K562 (cell line): ENCODE results near the gene C9orf50. TPM values are rescaled to one million over a fixed set of nuclear protein-coding genes. Genes with fewer than 3 reads are reported as not detected.

ENCODE experiments used
- ARID2 ChIP-seq: fragments of 450-650 bp; IDR thresholded peaks from 2 replicates; pipeline ENCODE4 v1.6.1; 2017; ENCODE audit warnings: antibody characterized with exemption, mild to moderate bottlenecking
- DACH1 ChIP-seq: fragments of 450-650 bp; IDR thresholded peaks from 2 replicates; pipeline ENCODE4 v1.6.1; 2018; ENCODE audit not compliant: partially characterized antibody
- HINFP ChIP-seq: fragments of 450-650 bp; conservative IDR thresholded peaks from 2 replicates; pipeline ENCODE4 v1.6.1; 2016; ENCODE audit warnings: missing genetic modification characterization, low read depth, mild to moderate bottlenecking, control low read depth, missing compliant biosample characterization
- HMBOX1 ChIP-seq: sonication (generic); IDR thresholded peaks from 2 replicates; pipeline ENCODE4 v1.6.1; 2016
- HNRNPK ChIP-seq: fragments of 200-400 bp; formaldehyde crosslinking; IDR thresholded peaks from one replicate; pipeline ENCODE4 v1.6.1; 2018; ENCODE audit warnings: mild to moderate bottlenecking, low read depth, low read length; ENCODE audit not compliant: poor library complexity, severe bottlenecking
- RHOXF2B ChIP-seq: fragments of 250-450 bp; sonication (Bioruptor Pico); conservative IDR thresholded peaks from 2 replicates; pipeline ENCODE4 v1.5.1; 2021
- USF2 ChIP-seq: sonication (generic); formaldehyde crosslinking; IDR thresholded peaks from 2 replicates; pipeline ENCODE4 v1.5.0; 2020; ENCODE audit warnings: missing genetic modification reagents
- ZNF217 ChIP-seq: sonication (generic); formaldehyde crosslinking; IDR thresholded peaks from 2 replicates; pipeline ENCODE4 v1.8.0; 2022; ENCODE audit warnings: mild to moderate bottlenecking, missing genetic modification reagents
- ZNF584 ChIP-seq: fragments of 200-800 bp; sonication (Bioruptor generic); IDR thresholded peaks from 2 replicates; pipeline ENCODE4 v1.6.1; 2016; ENCODE audit warnings: low read depth, mild to moderate bottlenecking, missing genetic modification characterization, missing compliant biosample characterization
- ZNF639 ChIP-seq, 2 experiments: fragments of 200-800 bp in 1 of 2; sonication (Bioruptor generic) in 1 of 2; sonication (generic) in 1 of 2; formaldehyde crosslinking in 1 of 2; IDR thresholded peaks in 1 of 2; conservative IDR thresholded peaks in 1 of 2; 2 replicates each; pipeline versions ENCODE4 v1.5.0 to v1.6.1; 2016 to 2020; ENCODE audit warnings: missing compliant biosample characterization in 1 of 2, missing genetic modification characterization in 1 of 2, missing genetic modification reagents in 1 of 2
- polyA plus RNA-seq, 8 experiments: library from polyadenylated mRNA; depleted of rRNA in 4 of 8; stranded (reverse) in 5 of 8; unstranded in 3 of 8; fragments of >200 nt; fragmentation: Nextera tagmentation in 2 of 8; fragmentation: Illumina TruSeq in 1 of 8; extraction: Ambion mirVana in 2 of 8; extraction: Trizol in 1 of 8; gene quantifications; 2 replicates each; pipeline versions ENCODE4 v1.2.1 to v1.2.3, GENCODE V29; 2011 to 2014; ENCODE audit warnings: inconsistent platforms in 1 of 8, missing spikeins in 1 of 8
- total RNA-seq, 7 experiments: library from RNA; depleted of rRNA in 6 of 7; stranded (reverse); fragments of >200 nt in 6 of 7; fragmentation: Illumina TruSeq in 2 of 7; extraction: Trizol in 2 of 7; gene quantifications; 2 replicates each; pipeline versions ENCODE4 v1.2.1 to v1.2.3, GENCODE V29; 2011 to 2021; ENCODE audit warnings: low replicate concordance in 1 of 7
- TF ChIP-seq, protein P1 (sequence below): fragments of 250-450 bp; sonication (Bioruptor Pico); IDR thresholded peaks from 2 replicates; pipeline ENCODE4 v1.8.0; 2021; ENCODE audit warnings: moderate library complexity, mild to moderate bottlenecking, inconsistent platforms

The C9orf50 gene
- total and polyA plus RNA-seq, 9 of the 15 experiments (the other 6 are each of a cell fraction or from before 2014, with no cell fraction given): not detected

DNA sequence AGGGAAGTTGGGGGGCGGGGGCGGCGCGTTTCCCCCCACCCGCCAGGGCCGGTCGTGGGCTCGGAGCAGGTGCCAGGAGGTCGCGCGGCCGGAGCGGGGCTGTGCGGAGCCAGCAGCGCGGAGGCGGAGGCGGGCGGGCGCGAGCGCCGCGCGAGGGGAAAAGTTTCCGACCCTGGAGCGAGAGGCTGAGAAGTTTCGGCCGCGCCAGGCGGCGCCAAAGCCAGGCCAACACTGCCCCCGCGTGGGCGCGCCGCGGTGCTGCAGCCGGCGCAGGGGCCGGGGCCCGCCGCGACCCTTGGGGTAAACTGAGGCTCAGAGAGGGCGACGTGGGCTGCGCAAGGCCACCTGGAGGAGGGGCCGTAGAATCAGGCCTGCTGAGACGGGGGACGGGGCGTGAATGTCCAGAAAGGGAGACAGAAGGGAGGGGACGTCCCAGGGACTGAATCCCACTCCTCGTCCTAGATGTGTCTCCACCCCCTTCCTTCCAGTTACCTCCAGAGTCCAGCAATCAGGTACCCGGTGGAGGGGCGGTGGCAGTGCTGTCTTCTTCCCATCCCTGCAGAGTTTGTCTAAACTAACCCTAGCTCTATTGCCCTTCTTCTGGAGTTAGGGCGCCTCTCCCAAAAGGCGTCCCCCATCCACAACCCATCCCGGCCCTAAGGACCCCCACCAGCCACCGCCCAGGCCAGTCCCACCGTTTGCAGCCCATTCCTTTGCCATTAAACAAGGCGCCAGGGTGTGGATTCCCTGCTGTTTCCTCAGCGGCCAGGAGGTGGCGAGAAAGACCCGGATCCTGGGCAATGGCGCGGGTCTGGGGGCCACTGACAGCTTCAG, 10.2 kb downstream of the C9orf50 start (continued):
- TF ChIP-seq ZNF584 (CRISPR knock-in tag): no peak
- TF ChIP-seq RHOXF2B (CRISPR knock-in tag): no peak
- TF ChIP-seq HINFP (tag): no peak
- peak; percentile 9 for TF ChIP-seq HNRNPK
- TF ChIP-seq USF2: no peak
- TF ChIP-seq ZNF639 (CRISPR knock-in tag; conservative IDR thresholded peaks at IDR 0.05 in 1 of 2, IDR thresholded peaks at IDR 0.05 in 1 of 2): no peak
- TF ChIP-seq ARID2: 0 out of 2 replicates have a peak, but pooled peaks have one; percentile 29
- TF ChIP-seq, protein P1, sequence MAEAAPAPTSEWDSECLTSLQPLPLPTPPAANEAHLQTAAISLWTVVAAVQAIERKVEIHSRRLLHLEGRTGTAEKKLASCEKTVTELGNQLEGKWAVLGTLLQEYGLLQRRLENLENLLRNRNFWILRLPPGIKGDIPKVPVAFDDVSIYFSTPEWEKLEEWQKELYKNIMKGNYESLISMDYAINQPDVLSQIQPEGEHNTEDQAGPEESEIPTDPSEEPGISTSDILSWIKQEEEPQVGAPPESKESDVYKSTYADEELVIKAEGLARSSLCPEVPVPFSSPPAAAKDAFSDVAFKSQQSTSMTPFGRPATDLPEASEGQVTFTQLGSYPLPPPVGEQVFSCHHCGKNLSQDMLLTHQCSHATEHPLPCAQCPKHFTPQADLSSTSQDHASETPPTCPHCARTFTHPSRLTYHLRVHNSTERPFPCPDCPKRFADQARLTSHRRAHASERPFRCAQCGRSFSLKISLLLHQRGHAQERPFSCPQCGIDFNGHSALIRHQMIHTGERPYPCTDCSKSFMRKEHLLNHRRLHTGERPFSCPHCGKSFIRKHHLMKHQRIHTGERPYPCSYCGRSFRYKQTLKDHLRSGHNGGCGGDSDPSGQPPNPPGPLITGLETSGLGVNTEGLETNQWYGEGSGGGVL (CRISPR knock-in tag): no peak
- TF ChIP-seq HMBOX1: no peak
- no peak for TF ChIP-seq DACH1
- TF ChIP-seq ZNF217 (CRISPR knock-in tag): no peak
